ENCODE data around the gene ARHGEF28. TPM values are rescaled to one million over a fixed set of nuclear protein-coding genes. Genes with fewer than 3 reads are reported as not detected.
A peak's percentile ranks its signal among the peaks of the same experiment; 100 is the strongest.

The ARHGEF28 gene
- total and polyA plus RNA-seq, 8 donors = 13.9 to 156 (median 55.7) TPM

DNA sequence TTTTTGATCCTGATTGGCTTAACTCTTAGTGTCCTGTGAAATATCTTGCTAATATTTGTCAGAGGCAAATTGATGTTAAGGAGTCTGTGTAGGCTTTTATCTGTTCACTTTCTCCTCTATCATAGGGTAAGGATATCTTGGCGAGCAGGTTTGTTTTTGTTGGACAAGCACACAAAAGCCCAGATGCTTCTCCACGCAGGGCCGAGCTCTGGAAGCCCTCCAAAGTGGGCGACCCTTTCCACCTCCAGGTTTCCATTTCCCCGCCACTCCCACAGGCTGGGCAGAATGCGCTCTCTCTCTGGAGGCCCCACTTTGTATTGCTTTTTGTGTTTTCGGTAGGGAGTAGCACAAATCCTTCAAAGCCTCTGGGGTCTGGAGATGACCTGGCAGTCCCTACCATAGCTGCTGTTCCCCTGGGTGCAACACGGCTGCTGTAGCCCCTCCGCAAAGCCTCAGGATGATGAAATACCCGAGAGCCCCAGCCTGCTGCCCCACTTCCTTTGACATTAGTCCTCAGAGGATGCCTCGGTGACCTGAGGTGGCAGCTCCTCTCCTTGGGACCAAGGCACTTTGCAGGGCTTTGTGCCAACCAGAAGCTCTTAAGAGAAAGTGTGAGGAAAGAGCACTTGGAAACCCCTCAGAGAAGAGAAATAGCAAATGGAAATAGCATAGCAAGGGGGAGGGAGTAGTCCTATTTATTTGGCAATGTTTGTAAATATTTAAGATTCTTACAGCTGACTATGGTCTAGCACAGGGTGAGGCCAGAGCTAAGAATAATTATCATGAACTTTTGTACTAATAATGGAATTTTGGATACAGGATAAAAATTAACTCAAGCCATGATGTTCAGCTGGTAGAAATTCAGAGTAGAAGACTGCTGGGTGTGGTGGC lies 122.8 kb downstream of the ARHGEF28 start:
- Histone ChIP-seq H3K27ac (peak overlapping the region; percentile 7 to 65 (median 48)), H3K36me3 (peaks cover 0 to 20% (median 13%) of the 10 kb centered on the region in 4 donors), H3K4me3 (no peak overlapping the region), H3K9me3 (no peaks in the 10 kb centered on the region), H3K4me1 (peaks cover 20 to 68% (median 42%) of the 10 kb centered on the region in 4 donors), H3K27me3 (no peaks in the 10 kb centered on the region)
- peak in 1 of 2 donors; percentile 59 for DNase-seq
- intact Hi-C loops (cut with DNase I; ENCODE audit: low total_unique reads) = no loop called here
- WGBS, 5 donors = 35 to 52% (median 37%) methylated on average over 11 of the region's 11 CpGs
- TF ChIP-seq EP300 (IDR thresholded peaks at IDR 0.05) (no peak), POLR2AphosphoS5 (IDR thresholded peaks at IDR 0.05) (no peak), POLR2A (IDR thresholded peaks at IDR 0.05) (no peak), CTCF (IDR thresholded peaks at IDR 0.05) (no peak)

DNA sequence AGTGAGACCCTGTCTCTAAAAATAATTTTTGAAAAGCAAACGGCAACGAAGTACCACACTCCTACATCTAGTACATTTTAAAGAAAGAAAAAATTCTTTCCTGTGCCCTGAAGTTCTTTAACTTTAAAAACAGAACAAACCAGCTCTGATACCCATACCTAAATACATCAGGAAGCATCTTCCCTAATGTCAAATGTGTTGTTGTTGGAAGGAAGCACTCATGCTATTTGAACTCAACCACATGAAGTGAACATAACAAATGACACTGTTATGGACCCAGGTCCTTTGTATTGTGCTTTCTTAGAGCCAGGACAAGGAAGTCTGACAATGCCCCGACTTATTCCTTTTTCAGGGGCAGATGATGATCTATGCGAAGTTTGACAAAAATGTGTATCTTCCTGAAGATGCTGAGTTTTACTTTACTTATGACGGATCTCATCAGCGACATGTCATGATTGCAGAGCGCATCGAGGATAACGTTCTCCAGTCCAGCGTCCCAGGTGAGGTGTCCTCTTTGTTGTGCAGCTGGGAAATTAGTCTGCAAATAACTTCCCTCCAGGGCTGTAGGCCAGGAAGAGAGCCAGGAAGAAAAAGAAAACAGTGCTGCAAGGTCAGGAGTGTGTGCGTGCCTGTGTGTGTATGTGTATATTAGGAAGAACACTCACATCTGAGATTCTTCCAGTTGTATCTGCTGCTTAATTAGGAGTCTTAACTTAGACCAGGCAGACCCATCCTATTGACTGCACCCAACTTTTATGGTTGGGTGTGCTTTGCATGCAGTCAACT lies 123.7 kb downstream of the ARHGEF28 start:
- Histone ChIP-seq H3K27ac (peak overlapping the region in 4 of 5 donors; percentile 48 to 65 (median 56)), H3K9me3 (no peaks in the 10 kb centered on the region), H3K4me3 (no peak overlapping the region), H3K36me3 (peaks cover 0 to 26% (median 13%) of the 10 kb centered on the region in 4 donors), H3K4me1 (peaks cover 20 to 60% (median 42%) of the 10 kb centered on the region in 4 donors), H3K27me3 (no peaks in the 10 kb centered on the region)
- TF ChIP-seq POLR2A (IDR thresholded peaks at IDR 0.05) = no peak
- no peak for TF ChIP-seq EP300 (IDR thresholded peaks at IDR 0.05)
- no peak for TF ChIP-seq CTCF (IDR thresholded peaks at IDR 0.05)
- 61 to 73% (median 71%) methylated on average over 11 of the region's 11 CpGs for WGBS, 5 donors
- intact Hi-C loops (cut with DNase I; ENCODE audit: low total_unique reads) = no loop called here
- DNase-seq = no peak

DNA sequence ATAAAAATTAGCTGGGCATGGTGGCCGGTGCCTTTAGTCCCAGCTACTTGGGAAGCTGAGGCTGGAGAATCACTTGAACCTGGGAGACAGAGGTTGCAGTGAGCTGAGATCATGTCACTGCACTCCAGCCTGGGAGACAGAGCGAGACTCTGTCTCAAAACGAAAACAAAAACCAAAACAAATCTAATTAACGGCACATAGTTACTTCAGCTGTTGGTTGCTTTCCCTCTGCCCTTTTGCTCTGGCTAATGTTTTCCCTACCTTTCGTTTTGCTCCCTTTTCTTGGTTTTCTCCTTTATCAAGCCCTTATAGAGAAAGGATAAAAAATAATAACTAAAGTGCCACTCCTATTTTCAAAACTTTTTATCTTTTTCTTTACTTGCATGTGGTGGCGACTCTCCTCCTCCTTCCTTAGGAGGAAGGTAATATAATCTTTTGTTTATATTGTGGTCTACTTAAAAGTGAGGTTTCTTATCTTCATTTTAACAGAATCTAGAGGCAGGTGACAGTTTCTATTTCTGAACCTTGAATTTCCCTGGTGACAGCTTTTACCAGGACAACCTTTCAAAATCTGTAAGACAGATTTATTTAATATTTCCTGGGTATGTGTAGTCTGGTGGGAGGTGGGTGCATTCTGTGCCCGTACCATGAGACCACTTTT lies 125.4 kb downstream of the ARHGEF28 start:
- no peak for DNase-seq
- Histone ChIP-seq H3K27ac (peak overlapping the region in 1 of 5 donors; percentile 24), H3K4me3 (no peak overlapping the region), H3K27me3 (no peaks in the 10 kb centered on the region), H3K4me1 (peaks cover 20 to 44% (median 37%) of the 10 kb centered on the region in 4 donors), H3K9me3 (no peaks in the 10 kb centered on the region), H3K36me3 (peaks cover 0 to 26% (median 13%) of the 10 kb centered on the region in 4 donors)
- TF ChIP-seq POLR2AphosphoS5 (IDR thresholded peaks at IDR 0.05) (no peak), POLR2A (IDR thresholded peaks at IDR 0.05) (no peak), CTCF (IDR thresholded peaks at IDR 0.05) (no peak), EP300 (IDR thresholded peaks at IDR 0.05) (no peak)
- intact Hi-C loops (cut with DNase I; ENCODE audit: low total_unique reads) = no loop called here
- WGBS, 5 donors = 35 to 53% (median 42%) methylated on average over 7 of the region's 7 CpGs

DNA sequence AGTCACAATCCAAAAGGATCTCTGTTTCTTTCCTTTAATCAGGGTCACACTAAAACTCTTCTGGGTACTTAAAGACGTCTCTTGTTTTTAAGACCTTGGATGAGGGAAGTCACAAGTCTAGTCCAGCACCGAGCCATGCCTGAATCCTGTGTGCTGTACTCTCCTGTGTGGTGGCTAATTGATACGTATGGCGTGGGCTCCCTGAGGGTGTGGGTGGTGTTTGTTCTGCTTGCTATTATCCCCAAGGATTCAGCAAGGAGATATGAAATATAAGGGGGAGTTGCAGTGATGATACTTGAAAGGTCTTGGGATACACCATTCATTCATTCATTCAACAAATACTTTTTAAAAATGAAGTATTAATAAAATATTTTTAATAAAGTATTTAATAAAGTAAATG lies 128.3 kb downstream of the ARHGEF28 start:
- Histone ChIP-seq H3K36me3 (peaks cover 0 to 26% (median 13%) of the 10 kb centered on the region in 4 donors), H3K27ac (no peak overlapping the region), H3K27me3 (no peaks in the 10 kb centered on the region), H3K4me3 (no peak overlapping the region), H3K9me3 (no peaks in the 10 kb centered on the region), H3K4me1 (peaks cover 10 to 28% (median 23%) of the 10 kb centered on the region in 4 donors)
- WGBS, 5 donors = 87 to 94% (median 91%) methylated on average over 4 of the region's 4 CpGs
- TF ChIP-seq POLR2AphosphoS5 (IDR thresholded peaks at IDR 0.05) = no peak
- no peak for TF ChIP-seq CTCF (IDR thresholded peaks at IDR 0.05)
- TF ChIP-seq EP300 (IDR thresholded peaks at IDR 0.05) = no peak
- TF ChIP-seq POLR2A (IDR thresholded peaks at IDR 0.05) = no peak
- intact Hi-C loops (cut with DNase I; ENCODE audit: low total_unique reads) = no loop called here
- no peak for DNase-seq
